Measurements from ENCODE around the gene LCE1F.

The LCE1F gene

GRCh38 chr1:152824964-152825363 is 50.0 kb downstream of the LCE1F start:
- DNase-seq (ENCODE audit: low read depth in 1 of 2, low spot score in 1 of 2): no peak

More at GRCh38 chr1:152824964-152825363, 50.0 kb downstream of the LCE1F start:
- Histone ChIP-seq H3K27me3 (ENCODE audit: insufficient read depth, poor library complexity, severe bottlenecking) (peaks cover 3% of the 10 kb centered on the region), H3K27ac (replicated peaks) (no peak overlapping the region), H3K4me3 (replicated peaks; ENCODE audit: insufficient read depth, low read length) (no peak overlapping the region)
- TF ChIP-seq SPI1 (IDR thresholded peaks at IDR 0.05; ENCODE audit: borderline replicate concordance, low read depth): no peak
- no peak for TF ChIP-seq POLR2AphosphoS5 (IDR thresholded peaks at IDR 0.05; ENCODE audit: low read depth)
- TF ChIP-seq CTCF (IDR thresholded peaks at IDR 0.05; ENCODE audit: insufficient read depth, low read length): no peak
- no peak for TF ChIP-seq GABPA (IDR thresholded peaks at IDR 0.05; ENCODE audit: low read depth)
- no peak for TF ChIP-seq REST (IDR thresholded peaks at IDR 0.05; ENCODE audit: insufficient replicate concordance, low read depth)
